Liver (tissue), 3 donors: ENCODE data around the gene EP400.

Experiments used
- CTCF ChIP-seq: fragments of 150-350 bp; IDR thresholded peaks from 2 replicates; pipeline ENCODE4 v1.5.1; 2017; ENCODE audit warnings: improper control_type of control experiment, low read depth, low read length; ENCODE audit not compliant: missing input control
- EGR1 ChIP-seq, 2 donors: IDR thresholded peaks; 2 replicates each; pipeline ENCODE4 v1.6.1; 2016 to 2018; ENCODE audit warnings: antibody characterized with exemption in 2 of 2, low read depth in 2 of 2
- JUND ChIP-seq, 2 donors: IDR thresholded peaks; 2 replicates each; pipeline ENCODE4 v1.6.1; 2016; ENCODE audit warnings: antibody characterized with exemption in 2 of 2
- MAX ChIP-seq: IDR thresholded peaks from 2 replicates; pipeline ENCODE4 v1.6.1; 2016; ENCODE audit warnings: antibody characterized with exemption
- RAD21 ChIP-seq, 2 donors: IDR thresholded peaks; 2 replicates each; pipeline ENCODE4 v1.6.1; 2016; ENCODE audit warnings: antibody characterized with exemption in 2 of 2, mild to moderate bottlenecking in 2 of 2
- SP1 ChIP-seq: IDR thresholded peaks from 2 replicates; pipeline ENCODE4 v1.6.1; 2018; ENCODE audit warnings: antibody characterized with exemption, mild to moderate bottlenecking
- TF ChIP-seq, protein P1 (sequence below): IDR thresholded peaks from 2 replicates; pipeline ENCODE4 v1.6.1; 2016; ENCODE audit warnings: antibody characterized with exemption
- TF ChIP-seq, protein P2 (sequence below): IDR thresholded peaks from 2 replicates; pipeline ENCODE4 v1.6.1; 2016; ENCODE audit warnings: antibody characterized with exemption, mild to moderate bottlenecking
- donor health status: healthy.
- donor health status: healthy.

- TF ChIP-seq RAD21 (IDR thresholded peaks at IDR 0.05) (no peak), EGR1 (IDR thresholded peaks at IDR 0.05; ENCODE audit: low read depth in 2 of 2) (no peak), CTCF (no peak), MAX (no peak), SP1 (no peak), JUND (IDR thresholded peaks at IDR 0.05) (no peak)
- TF ChIP-seq, protein P1, sequence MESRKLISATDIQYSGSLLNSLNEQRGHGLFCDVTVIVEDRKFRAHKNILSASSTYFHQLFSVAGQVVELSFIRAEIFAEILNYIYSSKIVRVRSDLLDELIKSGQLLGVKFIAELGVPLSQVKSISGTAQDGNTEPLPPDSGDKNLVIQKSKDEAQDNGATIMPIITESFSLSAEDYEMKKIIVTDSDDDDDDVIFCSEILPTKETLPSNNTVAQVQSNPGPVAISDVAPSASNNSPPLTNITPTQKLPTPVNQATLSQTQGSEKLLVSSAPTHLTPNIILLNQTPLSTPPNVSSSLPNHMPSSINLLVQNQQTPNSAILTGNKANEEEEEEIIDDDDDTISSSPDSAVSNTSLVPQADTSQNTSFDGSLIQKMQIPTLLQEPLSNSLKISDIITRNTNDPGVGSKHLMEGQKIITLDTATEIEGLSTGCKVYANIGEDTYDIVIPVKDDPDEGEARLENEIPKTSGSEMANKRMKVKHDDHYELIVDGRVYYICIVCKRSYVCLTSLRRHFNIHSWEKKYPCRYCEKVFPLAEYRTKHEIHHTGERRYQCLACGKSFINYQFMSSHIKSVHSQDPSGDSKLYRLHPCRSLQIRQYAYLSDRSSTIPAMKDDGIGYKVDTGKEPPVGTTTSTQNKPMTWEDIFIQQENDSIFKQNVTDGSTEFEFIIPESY: no peak
- TF ChIP-seq, protein P2, sequence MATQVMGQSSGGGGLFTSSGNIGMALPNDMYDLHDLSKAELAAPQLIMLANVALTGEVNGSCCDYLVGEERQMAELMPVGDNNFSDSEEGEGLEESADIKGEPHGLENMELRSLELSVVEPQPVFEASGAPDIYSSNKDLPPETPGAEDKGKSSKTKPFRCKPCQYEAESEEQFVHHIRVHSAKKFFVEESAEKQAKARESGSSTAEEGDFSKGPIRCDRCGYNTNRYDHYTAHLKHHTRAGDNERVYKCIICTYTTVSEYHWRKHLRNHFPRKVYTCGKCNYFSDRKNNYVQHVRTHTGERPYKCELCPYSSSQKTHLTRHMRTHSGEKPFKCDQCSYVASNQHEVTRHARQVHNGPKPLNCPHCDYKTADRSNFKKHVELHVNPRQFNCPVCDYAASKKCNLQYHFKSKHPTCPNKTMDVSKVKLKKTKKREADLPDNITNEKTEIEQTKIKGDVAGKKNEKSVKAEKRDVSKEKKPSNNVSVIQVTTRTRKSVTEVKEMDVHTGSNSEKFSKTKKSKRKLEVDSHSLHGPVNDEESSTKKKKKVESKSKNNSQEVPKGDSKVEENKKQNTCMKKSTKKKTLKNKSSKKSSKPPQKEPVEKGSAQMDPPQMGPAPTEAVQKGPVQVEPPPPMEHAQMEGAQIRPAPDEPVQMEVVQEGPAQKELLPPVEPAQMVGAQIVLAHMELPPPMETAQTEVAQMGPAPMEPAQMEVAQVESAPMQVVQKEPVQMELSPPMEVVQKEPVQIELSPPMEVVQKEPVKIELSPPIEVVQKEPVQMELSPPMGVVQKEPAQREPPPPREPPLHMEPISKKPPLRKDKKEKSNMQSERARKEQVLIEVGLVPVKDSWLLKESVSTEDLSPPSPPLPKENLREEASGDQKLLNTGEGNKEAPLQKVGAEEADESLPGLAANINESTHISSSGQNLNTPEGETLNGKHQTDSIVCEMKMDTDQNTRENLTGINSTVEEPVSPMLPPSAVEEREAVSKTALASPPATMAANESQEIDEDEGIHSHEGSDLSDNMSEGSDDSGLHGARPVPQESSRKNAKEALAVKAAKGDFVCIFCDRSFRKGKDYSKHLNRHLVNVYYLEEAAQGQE: no peak
Measured at GRCh38 chr12:131930510-131930909, 19.2 kb upstream of the EP400 start.
